Activated CD8-positive, alpha-beta memory T cell treated with anti-CD3 and anti-CD28 coated beads, Interleukin-2, amount 50 U/mL, for 1 hour (primary cell): ENCODE data around the gene CAPN2.
A peak's percentile ranks its signal among the peaks of the same experiment; 100 is the strongest.
"Not testable (repeated sequence)": the region's sequence is repeated elsewhere in the genome, so short reads cannot be mapped to it uniquely, and the experiment has no call there.

Experiments used
- DNase-seq: peaks from one replicate; pipeline ENCODE4 v3.0.0-alpha.2; 2020; ENCODE audit errors: extremely low read depth

The CAPN2 gene

DNA sequence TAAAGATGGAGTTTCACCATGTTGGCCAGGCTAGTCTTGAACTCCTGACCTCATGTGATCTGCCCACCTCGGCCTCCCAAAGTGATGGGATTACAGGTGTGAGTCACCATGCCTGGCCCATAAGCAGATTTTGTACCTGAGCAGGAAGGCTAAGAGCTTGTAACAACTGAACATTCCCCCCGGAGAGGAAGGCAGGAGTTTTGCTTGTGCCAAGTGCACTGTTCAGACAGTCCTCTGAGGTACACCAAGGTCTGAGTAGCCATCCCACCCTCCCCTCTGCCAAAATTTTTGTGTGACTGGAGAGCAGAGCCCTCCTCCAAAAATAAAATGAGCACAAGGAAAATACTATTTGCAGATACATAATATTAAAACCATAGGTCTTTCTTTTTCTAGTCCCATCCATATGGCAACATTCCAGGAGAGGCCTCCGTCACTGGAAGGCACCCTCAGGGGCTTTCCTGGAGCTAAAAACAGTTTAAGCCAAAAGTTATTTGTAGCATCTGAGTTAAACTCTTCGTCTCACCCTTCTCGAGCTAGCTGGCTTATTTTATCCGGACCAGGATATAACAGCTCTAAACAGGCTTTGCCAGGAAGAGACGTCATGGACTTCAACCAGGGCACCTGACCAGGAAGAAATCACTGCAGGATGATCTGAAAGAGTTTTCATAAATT is 27.2 kb downstream of the CAPN2 start:
- no peak for DNase-seq

GRCh38 chr1:223740038-223740736 is 27.8 kb downstream of the CAPN2 start:
- DNase-seq, result not testable (repeated sequence)

DNA sequence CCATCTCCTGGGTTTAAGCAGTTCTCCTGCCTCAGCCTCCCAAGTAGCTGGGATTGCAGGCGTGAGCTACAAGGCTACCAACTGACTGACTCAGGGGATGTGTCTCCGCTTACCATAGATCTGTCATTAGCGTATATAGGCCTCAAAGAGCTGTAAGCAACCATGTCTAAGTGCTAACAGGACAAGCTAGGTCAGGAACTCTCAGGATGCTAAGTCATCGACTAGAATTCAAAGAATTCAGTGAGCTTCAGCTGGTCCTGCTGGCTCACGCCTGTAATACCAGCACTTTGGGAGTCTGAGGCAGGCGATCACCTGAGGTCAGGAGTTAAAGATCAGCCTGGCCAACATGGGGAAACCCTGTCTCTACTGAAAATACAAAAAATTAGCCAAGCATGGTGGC is 29.5 kb downstream of the CAPN2 start:
- no peak for DNase-seq

GRCh38 chr1:223742856-223743517 is 30.6 kb downstream of the CAPN2 start:
- DNase-seq, result no peak

DNA sequence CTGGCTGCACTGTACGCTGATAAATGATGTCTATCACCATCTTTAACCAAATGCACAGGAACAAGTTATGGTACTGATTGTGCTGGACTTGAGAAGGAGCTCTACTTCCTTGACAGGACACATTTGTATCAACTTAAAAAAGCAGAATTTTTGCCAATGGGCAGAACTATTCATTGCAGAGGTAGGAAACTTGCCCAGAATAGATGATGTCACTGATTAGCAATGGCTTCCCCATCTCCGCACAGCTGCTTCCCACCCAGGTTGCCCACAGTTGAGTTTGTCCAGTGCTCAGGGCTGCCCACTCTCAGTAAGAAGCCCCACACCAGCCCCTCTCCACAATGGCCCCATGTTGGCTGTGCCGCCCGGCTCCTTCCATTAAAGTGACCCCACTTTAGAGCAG is 33.4 kb downstream of the CAPN2 start:
- DNase-seq, result no peak

GRCh38 chr1:223747838-223748335 is 35.5 kb downstream of the CAPN2 start:
- DNase-seq, result no peak

DNA sequence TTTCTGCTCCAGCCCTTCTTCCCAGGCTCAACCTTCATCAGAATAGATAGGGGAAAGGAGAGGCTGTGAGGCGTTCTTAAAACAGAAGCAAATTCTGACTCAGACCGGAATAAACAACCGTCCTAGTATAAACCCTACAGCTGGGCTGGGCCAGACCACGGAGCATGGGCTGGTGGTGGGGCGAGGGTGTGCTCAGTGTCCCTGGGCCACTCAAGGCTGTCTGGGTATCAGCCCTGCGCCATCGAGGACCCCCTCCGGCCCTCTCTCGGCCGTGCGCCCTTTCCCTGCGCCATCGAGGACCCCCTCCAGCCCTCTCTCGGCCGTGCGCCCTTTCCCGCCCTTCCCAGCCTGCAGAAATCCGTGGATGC is 36.0 kb downstream of the CAPN2 start:
- DNase-seq, result no peak

GRCh38 chr1:223748773-223749733 is 36.7 kb downstream of the CAPN2 start:
- peak; percentile 20 for DNase-seq

- no peak for DNase-seq
Observed at GRCh38 chr1:223750730-223751570, 38.6 kb downstream of the CAPN2 start.

- no peak for DNase-seq
Observed at GRCh38 chr1:223751696-223752095, 39.4 kb downstream of the CAPN2 start.

GRCh38 chr1:223752721-223753515 is 40.6 kb downstream of the CAPN2 start:
- DNase-seq, result no peak

GRCh38 chr1:223754681-223755431 is 42.5 kb downstream of the CAPN2 start:
- no peak for DNase-seq

DNA sequence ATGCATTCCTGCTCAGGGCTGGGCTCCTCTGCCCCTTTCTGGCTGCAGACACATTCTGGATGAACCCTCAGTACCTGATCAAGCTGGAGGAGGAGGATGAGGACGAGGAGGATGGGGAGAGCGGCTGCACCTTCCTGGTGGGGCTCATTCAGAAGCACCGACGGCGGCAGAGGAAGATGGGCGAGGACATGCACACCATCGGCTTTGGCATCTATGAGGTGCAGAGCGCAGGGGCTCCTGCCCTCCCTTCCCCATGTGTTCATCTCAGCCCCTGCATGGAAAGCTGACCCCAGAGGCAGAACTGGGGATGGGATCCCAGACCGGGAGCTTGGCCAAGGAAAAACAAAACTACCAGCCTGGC is 43.1 kb downstream of the CAPN2 start:
- DNase-seq, result no peak

- DNase-seq, result no peak
Observed at GRCh38 chr1:223755992-223756775, 43.8 kb downstream of the CAPN2 start.

GRCh38 chr1:223756806-223757700 is 44.7 kb downstream of the CAPN2 start:
- DNase-seq, result no peak

DNA sequence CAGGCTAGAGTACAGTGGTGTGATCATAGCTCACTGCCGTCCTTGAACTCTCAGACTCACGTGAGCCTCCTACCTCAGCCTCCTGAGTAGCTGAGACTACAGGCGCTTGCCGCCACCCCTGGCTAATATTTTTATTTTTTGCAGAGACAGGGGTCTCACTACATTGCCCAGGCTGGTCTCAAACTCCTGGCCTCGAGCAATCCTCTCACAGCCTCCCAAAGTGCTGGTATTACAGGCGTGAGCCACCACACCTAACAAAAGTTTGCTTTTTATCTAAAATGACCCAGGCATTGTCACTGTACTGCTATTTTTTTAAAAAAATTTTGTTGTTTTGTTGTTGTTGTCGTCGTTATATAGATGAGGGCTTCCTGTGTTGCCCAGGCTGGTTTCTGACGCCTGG is 46.4 kb downstream of the CAPN2 start:
- DNase-seq, result no peak

DNA sequence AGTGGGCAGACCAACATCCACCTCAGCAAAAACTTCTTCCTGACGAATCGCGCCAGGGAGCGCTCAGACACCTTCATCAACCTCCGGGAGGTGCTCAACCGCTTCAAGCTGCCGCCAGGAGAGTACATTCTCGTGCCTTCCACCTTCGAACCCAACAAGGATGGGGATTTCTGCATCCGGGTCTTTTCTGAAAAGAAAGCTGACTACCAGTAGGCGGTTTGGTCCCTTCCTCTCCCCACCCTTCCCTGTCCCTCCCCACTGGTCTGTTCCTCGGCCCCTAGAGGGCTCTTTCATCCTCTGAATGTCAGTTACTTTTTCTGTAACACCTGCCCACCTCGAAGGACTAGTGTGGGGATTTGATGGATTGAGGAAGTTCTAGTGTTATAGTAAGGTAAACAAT is 46.9 kb downstream of the CAPN2 start:
- DNase-seq, result no peak

DNA sequence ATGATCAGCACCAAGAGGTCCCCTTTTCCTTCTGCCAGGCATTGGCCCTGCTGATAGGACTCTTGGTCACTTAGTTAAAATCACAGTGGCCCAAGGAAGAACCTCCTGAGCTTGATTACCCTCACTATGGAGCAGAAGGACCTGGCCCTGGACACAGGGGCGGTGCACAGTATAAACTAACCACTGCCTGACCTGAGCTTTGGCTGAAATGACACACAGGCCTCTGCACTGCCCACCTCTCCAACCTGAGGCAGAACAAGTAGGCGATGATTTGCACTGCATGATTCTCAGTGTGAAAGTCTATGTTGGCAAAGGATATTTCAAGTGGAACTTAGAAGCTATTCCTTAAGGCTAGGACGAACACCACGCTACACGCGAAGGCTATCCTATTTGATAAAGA is 48.5 kb downstream of the CAPN2 start:
- no peak for DNase-seq
